ENCODE data around the gene TMEM114. TPM values are rescaled to one million over a fixed set of nuclear protein-coding genes. Genes with fewer than 3 reads are reported as not detected.
A peak's percentile ranks its signal among the peaks of the same experiment; 100 is the strongest.

TMEM114 gene
- total RNA-seq, 1 experiment from 2014 or later: not detected

DNA sequence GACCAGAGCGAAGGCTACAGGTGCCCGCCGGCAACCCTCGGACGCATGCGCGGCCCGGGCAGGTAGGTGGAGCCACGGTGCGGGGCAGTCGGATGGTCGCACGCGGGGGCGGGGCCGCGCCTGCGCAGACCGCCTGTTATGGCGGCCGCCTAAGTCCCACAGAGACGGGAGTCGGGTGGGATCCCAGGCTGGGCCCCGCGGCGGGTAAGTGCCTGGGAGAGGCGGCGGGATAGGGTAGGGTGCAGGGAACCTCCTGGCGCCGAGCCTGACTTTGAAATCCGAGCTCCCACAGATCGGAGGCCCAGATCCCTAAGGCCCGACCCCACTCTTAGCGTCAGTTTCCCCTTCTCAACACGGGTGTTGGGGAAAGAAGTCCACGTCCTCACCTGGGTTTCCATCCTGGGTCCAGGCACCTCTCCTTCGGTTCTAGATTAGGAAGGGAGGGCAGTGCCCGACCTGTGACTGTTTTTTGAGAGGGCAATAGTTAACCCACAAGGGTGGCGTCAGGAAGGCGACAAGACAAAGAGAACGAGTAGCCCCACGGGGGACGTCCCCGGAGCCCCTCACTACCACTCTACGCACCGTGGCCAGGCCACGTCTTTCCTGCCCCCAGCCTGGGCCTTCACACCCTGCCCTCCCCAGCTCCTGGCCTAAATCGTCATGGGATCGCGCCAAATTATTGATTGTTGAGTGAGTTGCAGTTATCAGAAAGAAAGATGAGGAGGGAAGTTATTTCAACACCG lies 31.4 kb upstream of the TMEM114 start, which contains the start of gene METTL22:
TSS of gene METTL22 (plus strand) at position 127 of the 743 bp plus-strand sequence. CDS start 3,968 bp downstream, outside the sequence.
- Histone ChIP-seq H3K4me3 (ENCODE audit: insufficient read depth, low read depth, low read length) (peak within 1 kb of the TSS; percentile 98), H3K27me3 (ENCODE audit: control insufficient read depth, insufficient read depth, low read length) (no peaks in the 10 kb centered on the region), H3K36me3 (replicated peaks; ENCODE audit: control insufficient read depth, insufficient read depth, low read length) (peaks cover 12% of the 10 kb centered on the region)
- DNase-seq: peak; percentile 99

DNA sequence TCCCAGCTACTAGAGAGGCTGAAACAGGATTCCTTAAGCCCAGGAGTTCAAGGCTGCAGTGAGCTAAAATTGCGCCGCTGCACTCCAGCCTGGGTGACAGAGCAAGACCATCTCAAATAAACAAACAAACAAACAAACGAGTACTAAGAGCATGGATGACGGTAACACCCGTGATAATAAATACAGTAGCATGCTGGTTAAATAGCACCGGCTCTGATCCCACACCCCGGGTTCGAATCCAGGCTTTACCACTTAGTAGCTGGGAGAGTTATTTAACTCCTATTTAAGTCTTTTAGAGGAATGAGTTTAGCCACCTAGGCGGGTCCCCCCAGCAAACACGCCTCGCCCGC lies 30.9 kb upstream of the TMEM114 start:
- Histone ChIP-seq H3K36me3 (replicated peaks; ENCODE audit: control insufficient read depth, insufficient read depth, low read length) (peaks cover 11% of the 10 kb centered on the region), H3K27me3 (ENCODE audit: control insufficient read depth, insufficient read depth, low read length) (no peaks in the 10 kb centered on the region), H3K4me3 (ENCODE audit: insufficient read depth, low read depth, low read length) (peak overlapping the region; percentile 98)
- no peak for DNase-seq

DNA sequence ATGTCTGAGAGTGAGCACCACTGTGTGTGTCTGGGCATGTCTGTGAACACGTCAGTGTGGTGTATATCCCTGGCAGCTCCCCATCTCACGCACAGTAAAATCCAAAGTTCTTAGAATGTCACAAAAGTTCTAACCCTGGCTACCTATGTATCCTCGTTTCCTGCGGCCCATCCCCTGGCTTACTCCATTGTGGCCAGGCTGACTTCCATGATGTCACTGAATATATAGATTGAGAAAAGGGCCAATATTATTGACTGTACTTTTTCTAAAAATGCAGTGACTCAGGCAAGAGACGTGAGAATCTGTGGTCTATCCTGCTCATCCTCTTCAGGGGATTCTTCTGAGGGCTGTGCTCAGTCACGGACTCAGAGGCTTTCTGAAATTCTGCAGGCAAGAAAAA lies 30.2 kb upstream of the TMEM114 start:
- Histone ChIP-seq H3K27me3 (ENCODE audit: control insufficient read depth, insufficient read depth, low read length) (no peaks in the 10 kb centered on the region), H3K4me3 (ENCODE audit: insufficient read depth, low read depth, low read length) (no peak overlapping the region), H3K36me3 (replicated peaks; ENCODE audit: control insufficient read depth, insufficient read depth, low read length) (peaks cover 7% of the 10 kb centered on the region)
- no peak for DNase-seq

DNA sequence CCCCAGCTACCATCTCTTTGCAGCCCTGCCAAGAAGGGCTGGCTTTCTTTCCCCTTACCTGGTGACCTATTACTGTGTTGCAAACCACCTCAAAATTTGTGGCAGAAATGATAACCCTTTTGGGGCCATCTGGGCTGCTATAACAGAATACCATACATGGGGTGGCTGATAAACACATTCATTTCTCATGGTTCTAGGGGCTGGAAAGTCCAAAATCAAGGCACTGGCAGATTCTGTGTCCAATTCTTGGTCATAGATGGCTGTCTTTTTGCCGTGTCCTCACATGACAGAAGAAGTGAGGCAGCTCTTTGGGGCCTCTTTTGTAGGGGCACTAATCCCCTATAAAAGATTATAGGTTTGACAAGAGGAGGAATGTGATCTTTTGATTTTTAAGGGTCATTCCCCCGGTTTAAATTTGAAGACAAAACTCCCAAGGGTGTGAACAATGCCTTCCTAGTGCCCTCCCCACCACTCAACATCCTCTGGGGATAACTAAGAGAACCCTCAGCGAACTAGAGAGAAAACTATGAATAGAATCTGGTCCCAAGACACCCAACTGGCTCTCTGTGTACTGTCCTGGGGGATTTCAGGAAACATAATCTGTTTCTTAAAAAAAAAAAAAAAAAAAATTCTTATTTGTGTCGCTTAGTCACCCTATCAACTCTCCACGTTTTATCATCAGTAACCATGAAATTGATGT lies 29.5 kb upstream of the TMEM114 start:
- no peak overlapping the region for H3K4me3 ChIP-seq (ENCODE audit: insufficient read depth, low read depth, low read length)
- H3K27me3 ChIP-seq (ENCODE audit: control insufficient read depth, insufficient read depth, low read length): no peaks in the 10 kb centered on the region
- no peak for DNase-seq
- peaks cover 4% of the 10 kb centered on the region; the same call in 1 of the 2 replicates for H3K36me3 ChIP-seq (replicated peaks; ENCODE audit: control insufficient read depth, insufficient read depth, low read length)

DNA sequence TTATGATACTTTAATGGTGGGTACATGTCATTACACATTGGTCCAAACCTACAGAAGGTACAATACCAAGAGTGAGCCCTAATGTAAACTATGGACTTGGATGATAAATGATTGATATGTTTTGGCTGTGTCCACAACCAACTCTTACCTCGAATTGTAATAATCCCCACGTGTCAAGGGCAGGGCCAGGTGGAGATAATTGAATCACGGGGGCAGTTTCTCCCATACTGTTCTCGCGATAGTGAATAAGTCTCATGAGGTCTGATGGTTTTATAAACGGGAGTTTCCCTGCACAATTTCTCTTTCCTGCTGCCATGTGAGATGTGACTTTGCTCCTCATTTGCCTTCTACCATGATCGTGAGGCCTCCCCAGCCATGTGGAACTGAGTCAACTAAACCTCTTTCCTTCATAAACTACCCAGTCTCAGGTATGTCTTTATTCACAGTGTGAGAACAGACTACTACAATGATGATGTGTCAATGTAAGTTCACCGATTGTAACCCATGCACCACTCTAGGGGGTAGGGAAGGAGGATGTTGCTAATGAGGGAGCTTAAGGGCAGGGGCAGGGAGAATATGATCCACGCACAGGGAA lies 24.2 kb upstream of the TMEM114 start:
- no peak for DNase-seq
- Histone ChIP-seq H3K4me3 (ENCODE audit: insufficient read depth, low read depth, low read length) (no peak overlapping the region), H3K27me3 (ENCODE audit: control insufficient read depth, insufficient read depth, low read length) (no peaks in the 10 kb centered on the region), H3K36me3 (replicated peaks; ENCODE audit: control insufficient read depth, insufficient read depth, low read length) (no peaks in the 10 kb centered on the region)

DNA sequence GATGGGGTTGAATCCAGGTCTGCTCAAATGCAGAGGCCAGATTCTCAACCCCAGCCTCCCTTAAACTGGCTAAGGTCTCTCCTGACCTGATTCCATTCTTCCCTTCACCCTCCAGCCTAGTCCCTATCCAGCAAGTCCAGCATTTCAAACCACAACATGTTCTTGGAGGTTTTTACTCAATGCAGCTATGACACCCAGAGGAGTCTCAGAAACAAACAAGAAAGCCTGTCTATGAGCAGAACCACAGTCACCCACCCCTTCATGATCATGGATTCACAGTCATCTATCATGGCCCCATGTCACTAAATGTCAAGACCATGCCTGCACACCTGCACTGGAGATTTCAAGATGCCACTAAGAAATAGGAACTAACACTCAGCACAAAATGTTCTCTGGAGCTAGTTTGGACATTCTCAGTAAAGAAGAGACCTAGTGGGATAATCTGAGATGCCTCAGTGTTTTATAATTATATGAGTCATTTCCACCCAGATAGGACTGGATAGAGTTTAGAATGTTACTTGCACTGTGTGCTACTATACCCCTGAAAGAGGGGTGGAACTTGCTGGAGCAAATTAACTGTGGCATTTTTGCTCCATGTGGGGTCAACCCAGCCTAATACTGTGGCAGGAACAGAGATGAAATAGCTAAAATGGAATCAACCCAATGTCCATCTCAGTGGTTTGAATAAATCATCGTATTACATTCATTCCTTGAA lies 21.7 kb upstream of the TMEM114 start:
- no peak for DNase-seq
- no peaks in the 10 kb centered on the region for H3K36me3 ChIP-seq (replicated peaks; ENCODE audit: control insufficient read depth, insufficient read depth, low read length)

DNA sequence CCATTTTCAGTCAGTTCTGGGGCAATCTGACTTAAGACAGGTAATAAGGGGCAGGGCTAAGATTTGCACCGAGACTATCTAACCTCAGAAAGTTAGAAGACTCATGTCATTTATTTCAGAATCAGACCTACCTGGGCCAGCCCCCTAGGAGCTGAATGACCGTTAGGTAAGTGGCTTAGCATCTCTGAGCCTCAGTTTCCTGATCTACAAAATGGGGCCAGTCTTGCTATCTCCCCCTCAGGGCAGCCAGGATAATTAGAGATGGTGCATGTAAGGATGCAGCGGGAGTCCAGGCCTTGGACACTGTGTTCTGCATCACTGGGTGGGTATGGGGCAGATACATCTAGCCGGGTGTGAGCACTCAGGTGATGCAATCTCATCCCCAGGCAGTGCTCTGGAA lies 20.8 kb upstream of the TMEM114 start:
- H3K27me3 ChIP-seq (ENCODE audit: control insufficient read depth, insufficient read depth, low read length): no peaks in the 10 kb centered on the region
- no peaks in the 10 kb centered on the region for H3K36me3 ChIP-seq (replicated peaks; ENCODE audit: control insufficient read depth, insufficient read depth, low read length)
- H3K4me3 ChIP-seq (ENCODE audit: insufficient read depth, low read depth, low read length): no peak overlapping the region
- no peak for DNase-seq

More for the DNA sequence above, 21.7 kb upstream of the TMEM114 start:
- Histone ChIP-seq H3K4me3 (ENCODE audit: insufficient read depth, low read depth, low read length) (no peak overlapping the region), H3K27me3 (ENCODE audit: control insufficient read depth, insufficient read depth, low read length) (no peaks in the 10 kb centered on the region)

DNA sequence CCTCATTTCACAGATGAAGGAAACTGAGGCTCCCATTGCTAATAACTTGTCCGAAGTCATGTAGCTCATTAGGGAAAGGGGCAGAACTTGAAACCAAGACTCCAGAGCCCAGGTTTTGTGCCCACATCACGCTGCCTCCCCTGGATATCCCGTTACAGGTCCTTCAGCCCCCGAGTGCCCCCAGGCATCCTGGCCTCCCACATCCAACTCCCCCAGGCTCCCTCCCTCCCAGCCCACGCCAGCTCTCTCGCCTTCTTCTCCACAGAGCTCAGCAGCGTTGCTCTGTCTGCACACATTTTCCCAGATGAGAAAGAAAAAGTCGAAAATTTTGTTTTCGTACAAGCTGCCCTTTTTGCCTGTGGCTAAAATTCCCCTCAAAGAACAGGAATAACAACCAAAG lies 16.9 kb upstream of the TMEM114 start:
- DNase-seq: no peak
- Histone ChIP-seq H3K36me3 (replicated peaks; ENCODE audit: control insufficient read depth, insufficient read depth, low read length) (no peaks in the 10 kb centered on the region), H3K4me3 (ENCODE audit: insufficient read depth, low read depth, low read length) (no peak overlapping the region), H3K27me3 (ENCODE audit: control insufficient read depth, insufficient read depth, low read length) (no peaks in the 10 kb centered on the region)

DNA sequence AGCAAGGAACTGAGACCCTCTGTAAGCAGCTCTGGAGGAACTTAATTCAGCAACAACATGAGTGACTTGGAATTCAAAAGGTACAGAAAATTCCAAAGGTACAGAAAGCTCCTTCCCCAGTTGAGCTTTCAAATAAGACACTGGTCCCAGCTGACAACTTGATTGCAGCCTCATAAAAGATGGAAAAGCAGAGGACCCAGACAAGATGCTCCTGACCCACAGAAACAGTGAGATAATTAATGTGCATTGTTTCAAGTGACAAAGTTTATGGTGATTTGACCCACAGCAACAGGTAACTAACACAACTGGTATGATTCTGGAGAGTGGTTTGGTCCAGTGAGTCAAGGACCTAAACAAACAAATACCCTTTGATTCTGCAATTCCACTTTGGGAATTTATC lies 15.2 kb upstream of the TMEM114 start:
- no peak for DNase-seq
- Histone ChIP-seq H3K36me3 (replicated peaks; ENCODE audit: control insufficient read depth, insufficient read depth, low read length) (no peaks in the 10 kb centered on the region), H3K27me3 (ENCODE audit: control insufficient read depth, insufficient read depth, low read length) (no peaks in the 10 kb centered on the region), H3K4me3 (ENCODE audit: insufficient read depth, low read depth, low read length) (no peak overlapping the region)

DNA sequence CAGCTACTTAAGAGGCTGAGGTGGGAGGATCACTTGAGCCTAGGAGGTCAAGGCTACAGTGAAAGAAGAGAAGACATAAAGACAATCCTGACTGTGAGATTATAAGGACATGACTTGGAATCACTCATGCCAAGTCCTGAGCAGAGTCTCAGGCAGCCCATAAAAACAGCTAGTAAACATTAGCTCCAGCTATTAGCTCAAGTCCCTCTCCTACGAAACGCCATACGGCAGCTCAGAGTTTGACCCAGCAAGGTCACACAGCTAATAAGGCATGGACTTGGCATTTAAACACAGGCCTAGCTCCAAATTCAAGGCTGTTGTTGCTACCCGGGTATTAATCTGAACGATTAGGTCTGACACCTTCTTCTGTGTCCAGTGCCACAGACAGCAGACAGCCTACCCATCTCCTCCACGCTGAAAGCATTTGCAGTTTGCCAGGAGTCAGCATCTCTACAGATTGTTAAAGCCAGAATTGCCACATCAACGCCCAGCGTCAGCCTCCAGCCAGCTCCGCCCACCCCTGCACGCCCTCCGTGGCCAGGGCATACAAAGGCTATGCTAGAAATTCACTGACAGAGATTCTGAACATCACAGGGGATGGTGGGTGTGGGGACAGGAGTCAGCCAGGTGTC lies 9.9 kb upstream of the TMEM114 start:
- Histone ChIP-seq H3K4me3 (ENCODE audit: insufficient read depth, low read depth, low read length) (no peak overlapping the region), H3K27me3 (ENCODE audit: control insufficient read depth, insufficient read depth, low read length) (no peaks in the 10 kb centered on the region), H3K36me3 (replicated peaks; ENCODE audit: control insufficient read depth, insufficient read depth, low read length) (no peaks in the 10 kb centered on the region)
- no peak for DNase-seq

DNA sequence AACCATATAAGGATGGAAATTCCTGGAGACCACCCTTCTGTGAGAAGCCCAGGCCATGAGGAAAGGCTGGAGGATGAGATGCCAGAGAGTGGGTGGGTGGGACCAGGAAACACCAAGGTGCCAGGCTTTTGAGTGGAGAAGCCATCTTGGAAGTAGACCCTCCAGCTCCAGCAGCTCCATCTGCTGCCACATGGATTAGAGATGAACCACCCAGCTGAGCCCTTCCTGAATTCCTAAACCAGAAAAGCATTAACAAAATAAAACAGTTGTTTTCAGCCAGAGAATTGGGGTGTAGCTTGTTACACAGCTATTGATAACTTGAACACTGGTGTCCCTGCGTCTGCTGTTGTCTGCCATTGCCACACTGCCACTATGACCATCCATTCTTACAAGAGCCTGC lies 6.3 kb upstream of the TMEM114 start:
- DNase-seq: no peak

DNA sequence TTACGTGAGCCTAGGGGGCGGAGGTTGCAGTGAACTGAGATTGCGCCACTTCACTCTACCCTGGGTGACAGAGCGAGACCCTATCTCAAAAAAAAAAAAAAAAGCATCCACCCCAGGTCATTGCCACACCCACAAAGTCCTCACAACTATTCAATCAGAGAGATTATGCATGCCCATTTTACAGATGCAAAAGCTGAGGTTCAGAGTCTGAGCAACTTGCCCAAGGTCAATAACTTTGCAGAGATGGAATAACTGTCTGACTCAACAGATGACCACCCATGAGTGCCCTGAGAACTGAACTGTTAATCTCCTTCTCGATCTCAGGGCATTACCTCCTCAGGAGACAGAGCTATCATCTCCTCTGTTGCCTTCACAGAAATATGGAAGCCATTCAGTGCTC lies 5.5 kb upstream of the TMEM114 start:
- Histone ChIP-seq H3K4me3 (ENCODE audit: insufficient read depth, low read depth, low read length) (no peak overlapping the region), H3K27me3 (ENCODE audit: control insufficient read depth, insufficient read depth, low read length) (peaks cover 5% of the 10 kb centered on the region), H3K36me3 (replicated peaks; ENCODE audit: control insufficient read depth, insufficient read depth, low read length) (no peaks in the 10 kb centered on the region)
- no peak for DNase-seq

More for the DNA sequence above, 6.3 kb upstream of the TMEM114 start:
- no peaks in the 10 kb centered on the region for H3K36me3 ChIP-seq (replicated peaks; ENCODE audit: control insufficient read depth, insufficient read depth, low read length)
- H3K27me3 ChIP-seq (ENCODE audit: control insufficient read depth, insufficient read depth, low read length): peaks cover 3% of the 10 kb centered on the region
- no peak overlapping the region for H3K4me3 ChIP-seq (ENCODE audit: insufficient read depth, low read depth, low read length)

DNA sequence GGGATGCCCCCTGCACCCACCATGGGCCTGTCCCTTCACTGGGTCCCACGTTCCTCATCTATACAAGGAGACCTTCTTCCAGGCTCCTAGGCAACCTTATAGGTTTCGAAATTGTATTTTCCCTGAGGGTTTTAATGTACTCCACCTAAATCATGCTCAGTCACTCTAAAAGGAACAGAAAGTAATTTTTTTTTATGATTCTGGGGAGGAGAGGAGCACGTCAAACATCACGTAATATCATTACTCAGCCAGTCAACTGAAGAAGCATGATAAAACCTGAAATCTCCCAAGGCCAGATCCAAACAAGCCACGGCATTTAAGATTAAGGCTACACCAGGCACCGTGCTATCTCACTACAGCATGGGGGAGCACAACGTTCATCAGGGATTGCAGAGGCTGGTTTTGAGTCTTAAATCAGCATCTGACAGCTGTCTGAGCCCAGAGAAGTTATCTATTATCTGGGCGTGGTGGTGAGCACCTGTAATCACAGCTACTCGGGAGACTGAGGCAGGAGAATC lies 3.9 kb upstream of the TMEM114 start:
- Histone ChIP-seq H3K4me3 (ENCODE audit: insufficient read depth, low read depth, low read length) (no peak overlapping the region), H3K27me3 (ENCODE audit: control insufficient read depth, insufficient read depth, low read length) (peaks cover 20% of the 10 kb centered on the region), H3K36me3 (replicated peaks; ENCODE audit: control insufficient read depth, insufficient read depth, low read length) (no peaks in the 10 kb centered on the region)
- no peak for DNase-seq

DNA sequence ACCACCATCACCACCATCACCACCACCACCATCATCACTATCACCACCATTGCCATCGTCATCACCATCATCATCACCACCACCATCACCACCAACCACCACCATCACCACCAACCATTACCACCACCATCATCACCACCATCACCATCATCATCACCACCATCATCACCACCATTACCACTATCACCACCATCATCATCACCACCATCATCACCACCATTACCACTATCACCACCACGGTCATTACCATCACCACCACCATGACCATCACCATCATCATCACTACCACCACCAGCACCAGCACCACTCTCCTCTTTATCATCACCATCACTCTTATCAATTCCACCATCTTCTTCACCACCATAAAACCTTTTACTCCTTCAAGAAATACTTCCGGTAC lies 1.1 kb upstream of the TMEM114 start:
- no peaks in the 10 kb centered on the region for H3K36me3 ChIP-seq (replicated peaks; ENCODE audit: control insufficient read depth, insufficient read depth, low read length)
- DNase-seq: no peak
- no peak overlapping the region for H3K4me3 ChIP-seq (ENCODE audit: insufficient read depth, low read depth, low read length)
- peaks cover 36% of the 10 kb centered on the region for H3K27me3 ChIP-seq (ENCODE audit: control insufficient read depth, insufficient read depth, low read length)
